IMR-90 (cell line): ENCODE results near the gene MGLL. TPM values are rescaled to one million over a fixed set of nuclear protein-coding genes. Genes with fewer than 3 reads are reported as not detected.

ENCODE experiments used
- ATAC-seq: fragments of 200-7000 bp; cut with Tn5 transposase; 2 replicates; pipeline ENCODE4 v1.9.1; 2020; ENCODE audit warnings: low read depth, mild to moderate bottlenecking, moderate library complexity
- BruUV-seq: library from RNA; stranded (reverse); fragments of 400-500 nt; replicated peaks from 2 replicates; lab custom pipeline; 2021; lab: Mats Ljungman, UMichigan
- CTCF ChIA-PET: fragments of 300-600 bp; formaldehyde crosslinking; extraction: SDS; loops from one replicate; lab custom pipeline; 2021; ENCODE audit warnings: antibody characterized with exemption; lab: Yijun Ruan, JAX
- POLR2A ChIA-PET: fragments of 300-600 bp; sonication (Branson Sonifier 250); formaldehyde crosslinking; loops from one replicate; lab custom pipeline; 2022; ENCODE audit warnings: antibody characterized with exemption; ENCODE audit not compliant: unreplicated experiment; lab: Charles Lee
- DNase-seq: peaks from one replicate; pipeline ENCODE4 v3.0.0; 2013
- H2AFZ ChIP-seq: replicated peaks from 2 replicates; pipeline ENCODE3; 2013; ENCODE audit warnings: low read length, mild to moderate bottlenecking; ENCODE audit not compliant: poor library complexity
- H2AK5ac ChIP-seq: 2 replicates; pipeline ENCODE4 v1.6.1; 2013; ENCODE audit warnings: low read depth, low read length, inconsistent platforms
- H2AK9ac ChIP-seq: replicated peaks from 2 replicates; pipeline ENCODE3; 2013; ENCODE audit warnings: mild to moderate bottlenecking, low read depth, low read length, moderate library complexity; ENCODE audit not compliant: poor library complexity
- H2BK120ac ChIP-seq: 2 replicates; pipeline ENCODE4 v1.6.1; 2013; ENCODE audit warnings: low read depth, low read length, inconsistent platforms
- H2BK15ac ChIP-seq: 3 replicates; pipeline ENCODE4 v1.6.1; 2013; ENCODE audit warnings: low read depth, low read length, inconsistent platforms
- H2BK20ac ChIP-seq: 2 replicates; pipeline ENCODE4 v1.6.1; 2013; ENCODE audit warnings: low read depth, mild to moderate bottlenecking, inconsistent platforms, low read length, moderate library complexity
- H2BK5ac ChIP-seq: 2 replicates; pipeline ENCODE4 v1.6.1; 2013; ENCODE audit warnings: mild to moderate bottlenecking, low read depth, low read length, inconsistent platforms; ENCODE audit not compliant: poor library complexity, severe bottlenecking
- H3K14ac ChIP-seq: replicated peaks from 2 replicates; pipeline ENCODE4 v1.6.1; 2013; ENCODE audit warnings: low read depth, low read length, inconsistent platforms
- H3K18ac ChIP-seq: 2 replicates; pipeline ENCODE4 v1.6.1; 2013; ENCODE audit warnings: low read depth, low read length, control low read depth
- H3K23ac ChIP-seq: 2 replicates; pipeline ENCODE4 v1.6.1; 2013; ENCODE audit warnings: low read depth, low read length, inconsistent platforms
- H3K27ac ChIP-seq: 2 replicates; pipeline ENCODE4 v1.5.1; 2013; ENCODE audit warnings: mild to moderate bottlenecking, control low read depth, low read length; ENCODE audit not compliant: insufficient read depth
- H3K27me3 ChIP-seq: 2 replicates; pipeline ENCODE4 v1.6.1; 2013; ENCODE audit warnings: low read length; ENCODE audit not compliant: control insufficient read depth, insufficient read depth
- H3K36me3 ChIP-seq: 2 replicates; pipeline ENCODE4 v1.6.1; 2013; ENCODE audit warnings: low read length, mixed read lengths; ENCODE audit not compliant: control insufficient read depth, insufficient read depth
- H3K4ac ChIP-seq: 2 replicates; pipeline ENCODE4 v1.6.1; 2013; ENCODE audit warnings: low read depth, low read length, inconsistent platforms
- H3K4me1 ChIP-seq: 2 replicates; pipeline ENCODE4 v1.6.1; 2013; ENCODE audit warnings: low read length, mixed read lengths; ENCODE audit not compliant: control insufficient read depth, insufficient read depth
- H3K4me2 ChIP-seq: 2 replicates; pipeline ENCODE4 v1.6.1; 2013; ENCODE audit warnings: low read depth, mild to moderate bottlenecking, control low read depth, low read length, moderate library complexity
- H3K4me3 ChIP-seq: 2 replicates; pipeline ENCODE4 v1.5.1; 2013; ENCODE audit warnings: low read depth, mild to moderate bottlenecking, control low read depth, low read length, moderate library complexity; ENCODE audit not compliant: insufficient read depth
- H3K56ac ChIP-seq: 2 replicates; pipeline ENCODE4 v1.6.1; 2013; ENCODE audit warnings: low read length, inconsistent platforms; ENCODE audit not compliant: insufficient read depth; ENCODE audit errors: extremely low read depth
- H3K79me1 ChIP-seq, 2 experiments: 2 replicates each; pipeline ENCODE4 v1.6.1; 2013; ENCODE audit warnings: low read length in 2 of 2, inconsistent platforms in 1 of 2, low read depth in 1 of 2
- H3K9ac ChIP-seq: 2 replicates; pipeline ENCODE4 v1.6.1; 2013; ENCODE audit warnings: low read depth, low read length, control low read depth
- H3K9me1 ChIP-seq: 2 replicates; pipeline ENCODE4 v1.6.1; 2013; ENCODE audit warnings: low read length, inconsistent platforms; ENCODE audit not compliant: insufficient read depth
- H3K9me3 ChIP-seq: 2 replicates; pipeline ENCODE4 v1.6.1; 2013; ENCODE audit warnings: low read length; ENCODE audit not compliant: control insufficient read depth, insufficient read depth
- H4K20me1 ChIP-seq: 2 replicates; pipeline ENCODE4 v1.6.1; 2013; ENCODE audit warnings: low read length, inconsistent platforms; ENCODE audit not compliant: insufficient read depth
- H4K5ac ChIP-seq: 2 replicates; pipeline ENCODE4 v1.6.1; 2013; ENCODE audit warnings: mild to moderate bottlenecking, low read depth, low read length, control low read depth
- H4K8ac ChIP-seq, 2 experiments: 2 replicates each; pipeline ENCODE4 v1.6.1; 2013; ENCODE audit warnings: low read depth in 2 of 2, low read length in 2 of 2, control low read depth in 1 of 2, inconsistent platforms in 1 of 2
- H4K91ac ChIP-seq: 2 replicates; pipeline ENCODE4 v1.6.1; 2013; ENCODE audit warnings: low read depth, low read length, inconsistent platforms; ENCODE audit not compliant: insufficient read depth
- BHLHE40 ChIP-seq: fragments of 150-350 bp; IDR thresholded peaks from 2 replicates; pipeline ENCODE4 v1.6.1; 2016; ENCODE audit warnings: mild to moderate bottlenecking, low read depth, low read length
- CEBPB ChIP-seq: IDR thresholded peaks from 2 replicates; pipeline ENCODE4 v1.6.1; 2012; ENCODE audit warnings: low read depth, low read length, improper control_type of control experiment
- CHD1 ChIP-seq: IDR thresholded peaks from 2 replicates; pipeline ENCODE4 v1.6.1; 2012; ENCODE audit warnings: low read depth, low read length, improper control_type of control experiment
- FOS ChIP-seq: fragments of 150-350 bp; IDR thresholded peaks from 2 replicates; pipeline ENCODE4 v1.6.1; 2016; ENCODE audit warnings: low read depth, low read length
- NFE2L2 ChIP-seq: fragments of 150-350 bp; IDR thresholded peaks from 2 replicates; pipeline ENCODE4 v1.6.1; 2016; ENCODE audit warnings: low read depth, mild to moderate bottlenecking, low read length
- RAD21 ChIP-seq: IDR thresholded peaks from 2 replicates; pipeline ENCODE4 v1.6.1; 2012; ENCODE audit warnings: low read length, improper control_type of control experiment
- RFX5 ChIP-seq: IDR thresholded peaks from 2 replicates; pipeline ENCODE4 v1.8.0; 2012; ENCODE audit warnings: low read depth, mild to moderate bottlenecking, low read length, moderate library complexity
- SMC3 ChIP-seq: fragments of 150-350 bp; IDR thresholded peaks from 2 replicates; pipeline ENCODE4 v1.6.1; 2016; ENCODE audit warnings: low read depth, mild to moderate bottlenecking, antibody characterized with exemption, low read length, moderate library complexity
- WGBS, 2 experiments: methylation state at CpG; one replicate each; pipeline versions ENCODE4 v1.1.5 to v1.1.7; 2013; ENCODE audit warnings: missing lambda C conversion rate in 2 of 2; ENCODE audit not compliant: insufficient read length in 1 of 2; ENCODE audit errors: extremely low coverage in 2 of 2; 5-methylcytosine and 5-hydroxymethylcytosine counted together
- dilution Hi-C: fragments of 300-500 bp; cut with HindIII; formaldehyde crosslinking; loops from one replicate; pipeline ENCODE4 v1.14.3; 2018; ENCODE audit warnings: low sequenced_read_pairs; ENCODE audit not compliant: unreplicated experiment
- in situ Hi-C: fragments of 300-500 bp; cut with MboI; formaldehyde crosslinking; loops from 3 replicates; pipeline ENCODE4 v1.14.3; 2019; ENCODE audit warnings: low sequenced_read_pairs, inconsistent platforms, mixed read lengths
- intact Hi-C: fragments of 100-400 bp; cut with micrococcal nuclease; formaldehyde crosslinking; loops from 2 replicates; pipeline ENCODE4 v1.10.0; 2022
- polyA plus RNA-seq, 3 experiments: library from polyadenylated mRNA; depleted of rRNA; stranded (reverse); fragments of >200 nt; gene quantifications; 2 replicates each; pipeline ENCODE4 v1.2.3, GENCODE V29; 2012; ENCODE audit warnings: low replicate concordance in 1 of 3
- total RNA-seq: library from RNA; depleted of rRNA; stranded (reverse); fragments of >200 nt; gene quantifications from 2 replicates; pipeline ENCODE4 v1.2.3, GENCODE V29; 2012
- TF ChIP-seq, protein P1 (sequence below): conservative IDR thresholded peaks from 2 replicates; pipeline ENCODE4 v1.5.1; 2012; ENCODE audit warnings: mild to moderate bottlenecking, low read depth, low read length, improper control_type of control experiment

MGLL gene
- total and polyA plus RNA-seq, 2 of the 4 experiments (the other 2 are of a cell fraction) = 23.7 to 60.6 TPM

DNA sequence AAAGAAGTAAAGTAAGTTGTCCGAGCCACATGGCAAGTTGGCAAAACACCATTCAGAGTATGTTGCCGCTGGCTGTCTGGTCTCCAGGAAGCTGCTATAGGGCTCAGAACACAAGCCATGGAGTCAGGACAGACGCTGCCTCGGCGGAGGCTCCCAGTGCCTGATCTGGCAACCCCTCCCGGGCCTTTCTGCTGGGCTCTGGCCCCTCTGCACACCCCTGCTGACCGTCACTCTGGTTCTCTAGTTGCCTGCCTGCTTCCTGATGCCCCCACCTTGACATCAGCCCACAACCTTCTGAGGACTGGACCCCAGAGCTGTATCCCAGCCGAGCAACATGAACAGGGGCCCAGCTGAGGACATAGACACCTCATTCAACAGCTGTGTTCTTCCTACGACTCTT, 39.1 kb downstream of the MGLL start:
- in situ Hi-C loops = no loop called here
- CTCF ChIA-PET = no interaction called here

More for the DNA sequence above, 39.1 kb downstream of the MGLL start:
- dilution Hi-C loops (no loop called here), intact Hi-C loops (no loop called here)
- peak overlapping the region; percentile 36 for H2AK5ac ChIP-seq
- peak overlapping the region in 1 of 2 experiments; percentile 63; a peak in 1 of 4 replicates for H4K8ac ChIP-seq
- H3K23ac ChIP-seq = 0 out of 2 replicates have a peak overlapping the region, but pooled peaks have one; percentile 23
- no peak overlapping the region for H3K4me3 ChIP-seq
- no peak for ATAC-seq
- no peak overlapping the region for H3K18ac ChIP-seq
- peaks cover 3% of the 10 kb centered on the region; the same call in 1 of the 2 replicates for H3K36me3 ChIP-seq
- H3K9me1 ChIP-seq = peaks cover 24% of the 10 kb centered on the region
- no peaks in the 10 kb centered on the region for H3K27me3 ChIP-seq
- no peak overlapping the region for H2BK15ac ChIP-seq
- DNase-seq = no peak
- TF ChIP-seq FOS (no peak), BHLHE40 (no peak), RFX5 (no peak), CHD1 (no peak), RAD21 (no peak), CEBPB (no peak), NFE2L2 (no peak), SMC3 (no peak)
- TF ChIP-seq, protein P1, sequence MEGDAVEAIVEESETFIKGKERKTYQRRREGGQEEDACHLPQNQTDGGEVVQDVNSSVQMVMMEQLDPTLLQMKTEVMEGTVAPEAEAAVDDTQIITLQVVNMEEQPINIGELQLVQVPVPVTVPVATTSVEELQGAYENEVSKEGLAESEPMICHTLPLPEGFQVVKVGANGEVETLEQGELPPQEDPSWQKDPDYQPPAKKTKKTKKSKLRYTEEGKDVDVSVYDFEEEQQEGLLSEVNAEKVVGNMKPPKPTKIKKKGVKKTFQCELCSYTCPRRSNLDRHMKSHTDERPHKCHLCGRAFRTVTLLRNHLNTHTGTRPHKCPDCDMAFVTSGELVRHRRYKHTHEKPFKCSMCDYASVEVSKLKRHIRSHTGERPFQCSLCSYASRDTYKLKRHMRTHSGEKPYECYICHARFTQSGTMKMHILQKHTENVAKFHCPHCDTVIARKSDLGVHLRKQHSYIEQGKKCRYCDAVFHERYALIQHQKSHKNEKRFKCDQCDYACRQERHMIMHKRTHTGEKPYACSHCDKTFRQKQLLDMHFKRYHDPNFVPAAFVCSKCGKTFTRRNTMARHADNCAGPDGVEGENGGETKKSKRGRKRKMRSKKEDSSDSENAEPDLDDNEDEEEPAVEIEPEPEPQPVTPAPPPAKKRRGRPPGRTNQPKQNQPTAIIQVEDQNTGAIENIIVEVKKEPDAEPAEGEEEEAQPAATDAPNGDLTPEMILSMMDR = no peak
- 70% methylated on average over 4 of the region's 9 CpGs; no CpG with 5 or more reads in 1 of the 2 experiments for whole genome bisulfite sequencing, 2 experiments
- H3K56ac ChIP-seq = no peak overlapping the region
- H2AK9ac ChIP-seq = no peak overlapping the region
- H3K14ac ChIP-seq = 0 out of 2 replicates have a peak overlapping the region, but pooled peaks have one; percentile 27
- no peaks in the 10 kb centered on the region for H3K9me3 ChIP-seq
- H2AFZ ChIP-seq = no peak overlapping the region
- H4K91ac ChIP-seq = peak overlapping the region; percentile 43; the same call in 1 of the 2 replicates
- H3K79me1 ChIP-seq = peaks cover 35 to 88% of the 10 kb centered on the region in 2 experiments
- peak overlapping the region; percentile 12; the same call in 1 of the 2 replicates for H4K5ac ChIP-seq
- peak overlapping the region; percentile 37 for H2BK5ac ChIP-seq
- POLR2A ChIA-PET = no interaction called here
- no peak overlapping the region for H3K4me2 ChIP-seq
- H3K27ac ChIP-seq = no peak overlapping the region
- H2BK120ac ChIP-seq = no peak overlapping the region
- peak overlapping the region; percentile 24 for H3K4ac ChIP-seq
- H2BK20ac ChIP-seq = peak overlapping the region; percentile 5
- BruUV-seq = no TSS peak
- no peak overlapping the region for H3K9ac ChIP-seq
- no peaks in the 10 kb centered on the region; the same call in 1 of the 2 replicates for H4K20me1 ChIP-seq
- peaks cover 34% of the 10 kb centered on the region for H3K4me1 ChIP-seq
